K562 (cell line): ENCODE results near the gene ZBTB20. TPM values are rescaled to one million over a fixed set of nuclear protein-coding genes. Genes with fewer than 3 reads are reported as not detected.

ENCODE experiments used
- ATAC-seq: fragments of 200-7000 bp; cut with Tn5 transposase; 3 replicates; pipeline ENCODE4 v1.9.1; 2020; ENCODE audit warnings: moderate library complexity
- BruUV-seq: library from RNA; stranded (reverse); fragments of 400-500 nt; replicated peaks from 2 replicates; lab custom pipeline; 2021; lab: Mats Ljungman, UMichigan
- CTCF ChIA-PET: fragments of 300-600 bp; formaldehyde crosslinking; extraction: SDS; loops from one replicate; lab custom pipeline; 2021; ENCODE audit warnings: low intra/inter-chr PET ratio; lab: Yijun Ruan, JAX
- POLR2A ChIA-PET: fragments of 300-600, 350-650 bp; sonication (Branson Sonifier 250); formaldehyde crosslinking; extraction: SDS; loops from one replicate; lab custom pipeline; 2021; ENCODE audit warnings: antibody characterized with exemption, inconsistent platforms; lab: Yijun Ruan, JAX
- DNase-seq, 4 experiments: peaks; one replicate each; pipeline versions ENCODE4 v3.0.0 to v3.0.0-alpha.2; 2011 to 2018; ENCODE audit warnings: low spot score in 3 of 4, mixed read lengths in 3 of 4; ENCODE audit errors: extremely low read depth in 1 of 4
- FAIRE-seq: peaks from 2 replicates; lab custom pipeline; 2011; peaks lifted over from hg19 to GRCh38; lab: Jason Lieb, UNC
- H2AFZ ChIP-seq: 2 replicates; pipeline ENCODE4 v1.6.0; 2011; ENCODE audit warnings: low read depth, low read length, control low read depth, inconsistent platforms
- H3K27ac ChIP-seq: fragments of 200-600 bp; 3 replicates; pipeline ENCODE4 v1.8.0; 2011; ENCODE audit warnings: low read depth, mild to moderate bottlenecking, control low read depth, inconsistent platforms, low read length, moderate library complexity, mixed read lengths; ENCODE audit errors: extremely low read depth
- H3K27me3 ChIP-seq, 2 experiments: fragments of 300-600 bp in 1 of 2; 2 replicates in 1 of 2; 3 replicates in 1 of 2; pipeline versions ENCODE4 v1.6.0 to v1.8.0; 2011; ENCODE audit warnings: inconsistent platforms in 2 of 2, low read length in 2 of 2, mild to moderate bottlenecking in 1 of 2, mixed read lengths in 1 of 2, moderate library complexity in 1 of 2; ENCODE audit not compliant: control insufficient read depth in 2 of 2, insufficient read depth in 2 of 2
- H3K36me3 ChIP-seq: fragments of 300-600 bp; 3 replicates; pipeline ENCODE4 v1.8.0; 2011; ENCODE audit warnings: mild to moderate bottlenecking, low read length, inconsistent platforms; ENCODE audit not compliant: control insufficient read depth, insufficient read depth
- H3K4me1 ChIP-seq, 2 experiments: fragments of 200-600 bp in 1 of 2; replicated peaks in 1 of 2; 2 replicates in 1 of 2; 3 replicates in 1 of 2; pipeline versions ENCODE4 v1.5.1 to v1.8.0; 2011; ENCODE audit warnings: inconsistent platforms in 2 of 2, low read length in 2 of 2, mild to moderate bottlenecking in 1 of 2, mixed read lengths in 1 of 2, moderate library complexity in 1 of 2; ENCODE audit not compliant: control insufficient read depth in 2 of 2, insufficient read depth in 2 of 2
- H3K4me2 ChIP-seq: 2 replicates; pipeline ENCODE4 v1.6.1; 2011; ENCODE audit warnings: low read length, control low read depth, inconsistent platforms, mixed read lengths; ENCODE audit not compliant: insufficient read depth
- H3K4me3 ChIP-seq: fragments of 200-600 bp; sonication (generic), shearing (Covaris generic); 2 replicates; pipeline ENCODE4 v1.5.1; 2016; ENCODE audit warnings: control low read depth, inconsistent platforms
- H3K79me2 ChIP-seq: fragments of 200-600 bp; 3 replicates; pipeline ENCODE4 v1.8.0; 2011; ENCODE audit warnings: low read length, inconsistent platforms; ENCODE audit not compliant: control insufficient read depth, insufficient read depth
- H3K9ac ChIP-seq, 2 experiments: 2 replicates each; pipeline versions ENCODE4 v1.6.0 to v1.6.1; 2011; ENCODE audit warnings: low read depth in 2 of 2, low read length in 2 of 2, control low read depth in 1 of 2, inconsistent platforms in 1 of 2, mild to moderate bottlenecking in 1 of 2, mixed read lengths in 1 of 2; ENCODE audit not compliant: insufficient read depth in 1 of 2
- H3K9me1 ChIP-seq: one replicate; pipeline ENCODE4 v1.6.0; 2011; ENCODE audit warnings: inconsistent platforms, mild to moderate bottlenecking, low read length, moderate library complexity; ENCODE audit not compliant: control insufficient read depth, insufficient read depth
- H3K9me3 ChIP-seq: replicated peaks from 2 replicates; pipeline ENCODE4 v1.5.1; 2011; ENCODE audit warnings: low read depth, low read length, inconsistent platforms; ENCODE audit not compliant: control insufficient read depth, insufficient read depth
- H4K20me1 ChIP-seq: replicated peaks from 2 replicates; pipeline ENCODE4 v1.6.1; 2011; ENCODE audit warnings: low read length, inconsistent platforms, mixed read lengths; ENCODE audit not compliant: control insufficient read depth, insufficient read depth
- BRD4 ChIP-seq: fragments of 200-600 bp; sonication (generic); IDR thresholded peaks from 2 replicates; pipeline ENCODE4 v1.6.1; 2017; ENCODE audit warnings: inconsistent platforms
- EZH2 ChIP-seq: IDR thresholded peaks from 2 replicates; pipeline ENCODE4 v1.6.1; 2012; ENCODE audit warnings: low read depth, mild to moderate bottlenecking, inconsistent platforms, low read length, borderline replicate concordance
- HDGF ChIP-seq: fragments of 450-650 bp; IDR thresholded peaks from 2 replicates; pipeline ENCODE4 v1.6.1; 2016
- HSF4 ChIP-seq: fragments of 250-450 bp; sonication (Bioruptor Pico); IDR thresholded peaks from 2 replicates; pipeline ENCODE4 v2.1.2; 2022; ENCODE audit warnings: mild to moderate bottlenecking, moderate library complexity, borderline replicate concordance
- ID3 ChIP-seq, 2 experiments: fragments of 250-450 bp in 1 of 2; fragments of 450-650 bp in 1 of 2; sonication (Bioruptor Pico) in 1 of 2; IDR thresholded peaks; 2 replicates each; pipeline versions ENCODE4 v1.6.1 to v1.8.0; 2016 to 2021; ENCODE audit warnings: mild to moderate bottlenecking in 2 of 2, moderate library complexity in 2 of 2, missing compliant biosample characterization in 1 of 2, missing genetic modification characterization in 1 of 2
- MAX ChIP-seq: sonication (generic); formaldehyde crosslinking; IDR thresholded peaks from 2 replicates; pipeline ENCODE4 v1.9.0; 2022; ENCODE audit warnings: mild to moderate bottlenecking, missing genetic modification reagents
- MCM5 ChIP-seq: fragments of 450-650 bp; IDR thresholded peaks from 2 replicates; pipeline ENCODE4 v1.6.1; 2016; ENCODE audit warnings: low read depth
- PHB2 ChIP-seq: fragments of 450-650 bp; IDR thresholded peaks from 2 replicates; pipeline ENCODE4 v1.6.1; 2017; ENCODE audit warnings: low read depth
- SMARCB1 ChIP-seq: IDR thresholded peaks from 2 replicates; pipeline ENCODE4 v1.6.1; 2011; ENCODE audit warnings: improper control_type of control experiment, low read depth; ENCODE audit not compliant: insufficient read length
- TARDBP ChIP-seq: fragments of 450-650 bp; IDR thresholded peaks from 2 replicates; pipeline ENCODE4 v1.6.1; 2016
- ZFP30 ChIP-seq: fragments of 250-450 bp; sonication (Bioruptor Pico); IDR thresholded peaks from 2 replicates; pipeline ENCODE4 v1.8.0; 2022; ENCODE audit warnings: moderate library complexity, mild to moderate bottlenecking, inconsistent platforms, borderline replicate concordance
- ZNF277 ChIP-seq: fragments of 250-450 bp; sonication (Bioruptor Pico); IDR thresholded peaks from 2 replicates; pipeline ENCODE4 v1.8.0; 2022; ENCODE audit warnings: inconsistent platforms, mild to moderate bottlenecking, moderate library complexity, borderline replicate concordance
- ZNF280B ChIP-seq: fragments of 250-450 bp; sonication (Bioruptor Pico); IDR thresholded peaks from 2 replicates; pipeline ENCODE4 v1.5.1; 2021; ENCODE audit warnings: mild to moderate bottlenecking
- ZNF3 ChIP-seq: fragments of 250-450 bp; sonication (Bioruptor Pico); IDR thresholded peaks from 2 replicates; pipeline ENCODE4 v1.5.0; 2021; ENCODE audit warnings: mild to moderate bottlenecking, moderate library complexity
- ZNF586 ChIP-seq: fragments of 450-650 bp; formaldehyde crosslinking; conservative IDR thresholded peaks from 2 replicates; pipeline ENCODE4 v1.4.0; 2020; ENCODE audit warnings: mild to moderate bottlenecking, moderate library complexity
- WGBS: fragments of 100-300 bp; shearing (Covaris generic); methylation state at CpG from one replicate; pipeline ENCODE4 v1.1.6; 2016; ENCODE audit warnings: low coverage, mixed read lengths; ENCODE audit not compliant: insufficient coverage; ENCODE audit errors: missing lambda C conversion rate; 5-methylcytosine and 5-hydroxymethylcytosine counted together
- in situ Hi-C: fragments of 300-500 bp; cut with MboI; formaldehyde crosslinking; loops from 4 replicates; pipeline ENCODE4 v1.15.0; 2018; ENCODE audit warnings: inconsistent platforms, mixed read lengths
- intact Hi-C: fragments of 100-400 bp; cut with micrococcal nuclease; formaldehyde crosslinking; loops from 2 replicates; pipeline ENCODE4 v1.14.2; 2022
- polyA plus RNA-seq, 8 experiments: library from polyadenylated mRNA; depleted of rRNA in 4 of 8; stranded (reverse) in 5 of 8; unstranded in 3 of 8; fragments of >200 nt; fragmentation: Nextera tagmentation in 2 of 8; fragmentation: Illumina TruSeq in 1 of 8; extraction: Ambion mirVana in 2 of 8; extraction: Trizol in 1 of 8; gene quantifications; 2 replicates each; pipeline versions ENCODE4 v1.2.1 to v1.2.3, GENCODE V29; 2011 to 2014; ENCODE audit warnings: inconsistent platforms in 1 of 8, missing spikeins in 1 of 8
- total RNA-seq, 7 experiments: library from RNA; depleted of rRNA in 6 of 7; stranded (reverse); fragments of >200 nt in 6 of 7; fragmentation: Illumina TruSeq in 2 of 7; extraction: Trizol in 2 of 7; gene quantifications; 2 replicates each; pipeline versions ENCODE4 v1.2.1 to v1.2.3, GENCODE V29; 2011 to 2021; ENCODE audit warnings: low replicate concordance in 1 of 7
- TF ChIP-seq, protein P1 (sequence below): sonication (generic); formaldehyde crosslinking; IDR thresholded peaks from 2 replicates; pipeline ENCODE4 v1.8.1; 2023; ENCODE audit warnings: mild to moderate bottlenecking, missing genetic modification reagents, moderate library complexity

Gene ZBTB20
- total and polyA plus RNA-seq, 9 of the 15 experiments (the other 6 are each of a cell fraction or from before 2014, with no cell fraction given): 0.17 to 1.7 (median 0.45) TPM

GRCh38 chr3:115042351-115042750 is 104.7 kb downstream of the ZBTB20 start:
- Histone ChIP-seq H3K27ac (no peak overlapping the region), H3K9me1 (no peaks in the 10 kb centered on the region), H3K27me3 (no peaks in the 10 kb centered on the region), H3K4me3 (no peak overlapping the region), H3K9me3 (no peaks in the 10 kb centered on the region), H3K9ac (no peak overlapping the region), H2AFZ (no peak overlapping the region), H3K79me2 (no peaks in the 10 kb centered on the region), H3K4me2 (no peak overlapping the region), H3K4me1 (no peaks in the 10 kb centered on the region), H4K20me1 (no peaks in the 10 kb centered on the region), H3K36me3 (no peaks in the 10 kb centered on the region)
- FAIRE-seq (no peak), ATAC-seq (no peak), DNase-seq (no peak)
- intact Hi-C loops (no loop called here), in situ Hi-C loops (no loop called here)
- ChIA-PET POLR2A (no interaction called here), CTCF (interaction anchor here (1.4 kb wide), 1 partner anchor 50 kb away, joined by 5 read pairs; no protein-coding TSS in a partner anchor)
- 18% methylated on average over 3 of the region's 3 CpGs for WGBS
- TF ChIP-seq TARDBP: no peak
- no peak for TF ChIP-seq EZH2
- no peak for TF ChIP-seq SMARCB1
- no peak for TF ChIP-seq MAX
- no peak for TF ChIP-seq ZNF586 (CRISPR knock-in tag)
- TF ChIP-seq MCM5: no peak
- TF ChIP-seq ZNF280B (CRISPR knock-in tag): no peak
- no peak for TF ChIP-seq ZFP30
- no peak for TF ChIP-seq ZNF3 (CRISPR knock-in tag)
- no peak for TF ChIP-seq ID3 (CRISPR knock-in tag; IDR thresholded peaks at IDR 0.05)
- no peak for TF ChIP-seq ID3 (tag; IDR thresholded peaks at IDR 0.05)
- no peak for TF ChIP-seq BRD4
- TF ChIP-seq ZNF277 (CRISPR knock-in tag): no peak
- TF ChIP-seq HDGF: no peak
- TF ChIP-seq HSF4 (CRISPR knock-in tag): no peak
- TF ChIP-seq PHB2: no peak
- TF ChIP-seq, protein P1, sequence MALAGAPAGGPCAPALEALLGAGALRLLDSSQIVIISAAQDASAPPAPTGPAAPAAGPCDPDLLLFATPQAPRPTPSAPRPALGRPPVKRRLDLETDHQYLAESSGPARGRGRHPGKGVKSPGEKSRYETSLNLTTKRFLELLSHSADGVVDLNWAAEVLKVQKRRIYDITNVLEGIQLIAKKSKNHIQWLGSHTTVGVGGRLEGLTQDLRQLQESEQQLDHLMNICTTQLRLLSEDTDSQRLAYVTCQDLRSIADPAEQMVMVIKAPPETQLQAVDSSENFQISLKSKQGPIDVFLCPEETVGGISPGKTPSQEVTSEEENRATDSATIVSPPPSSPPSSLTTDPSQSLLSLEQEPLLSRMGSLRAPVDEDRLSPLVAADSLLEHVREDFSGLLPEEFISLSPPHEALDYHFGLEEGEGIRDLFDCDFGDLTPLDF (CRISPR knock-in tag): no peak
- no TSS peak for BruUV-seq
